ENCODE data around the gene MAEA. TPM values are rescaled to one million over a fixed set of nuclear protein-coding genes. Genes with fewer than 3 reads are reported as not detected.

The MAEA gene
- total RNA-seq, 1 donor from 2014 or later, result 38.2 TPM

GRCh38 chr4:1297456-1298325 lies 8.0 kb downstream of the MAEA start:
- peaks cover 81% of the 10 kb centered on the region for H4K20me1 ChIP-seq (ENCODE audit: low read depth)
- DNase-seq (ENCODE audit: low spot score), result peak; percentile 37
- H3K4me3 ChIP-seq, result no peak overlapping the region
- H3K9ac ChIP-seq, result no peak overlapping the region
- H3F3A ChIP-seq (ENCODE audit: low read depth), result no peaks in the 10 kb centered on the region
- H3K36me3 ChIP-seq, result no peaks in the 10 kb centered on the region
- peaks cover 23% of the 10 kb centered on the region for H3K36me3 Mint-ChIP-seq
- TF ChIP-seq CTCF (IDR thresholded peaks at IDR 0.05) (no peak), EZH2phosphoT487 (IDR thresholded peaks at IDR 0.05) (no peak), EZH2 (IDR thresholded peaks at IDR 0.05) (no peak)
- no peak overlapping the region for H3K4me3 Mint-ChIP-seq
- peak overlapping the region; percentile 4 for H3K27ac Mint-ChIP-seq
- no peak overlapping the region for H3K4me2 ChIP-seq
- H2AFZ ChIP-seq (replicated peaks), result no peak overlapping the region
- H3K9me3 ChIP-seq (ENCODE audit: low read depth), result no peaks in the 10 kb centered on the region
- no peak overlapping the region for H3K27ac ChIP-seq
- H3K79me2 ChIP-seq (ENCODE audit: low read depth), result peaks cover 94% of the 10 kb centered on the region
- H3K27me3 Mint-ChIP-seq (ENCODE audit: insufficient read depth, low read depth), result peaks cover 5% of the 10 kb centered on the region
- no peaks in the 10 kb centered on the region for H3K4me1 ChIP-seq
- H3K27me3 ChIP-seq, result no peaks in the 10 kb centered on the region
- no peaks in the 10 kb centered on the region for H3K9me3 Mint-ChIP-seq
- H3K4me1 Mint-ChIP-seq, result peaks cover 5% of the 10 kb centered on the region

- peaks cover 94% of the 10 kb centered on the region for H3K79me2 ChIP-seq (ENCODE audit: low read depth)
- no peaks in the 10 kb centered on the region for H3K4me1 ChIP-seq
- Mint-ChIP-seq H3K4me3 (no peak overlapping the region), H3K9me3 (no peaks in the 10 kb centered on the region), H3K27me3 (ENCODE audit: insufficient read depth, low read depth) (peaks cover 5% of the 10 kb centered on the region), H3K27ac (no peak overlapping the region), H3K36me3 (peaks cover 23% of the 10 kb centered on the region), H3K4me1 (peaks cover 5% of the 10 kb centered on the region)
- no peak overlapping the region for H2AFZ ChIP-seq (replicated peaks)
- no peak overlapping the region for H3K4me3 ChIP-seq
- H3K27me3 ChIP-seq, result no peaks in the 10 kb centered on the region
- H3K27ac ChIP-seq, result no peak overlapping the region
- no peak for DNase-seq (ENCODE audit: low spot score)
- H3K9ac ChIP-seq, result no peak overlapping the region
- no peaks in the 10 kb centered on the region for H3K36me3 ChIP-seq
- no peak overlapping the region for H3K4me2 ChIP-seq
- no peaks in the 10 kb centered on the region for H3F3A ChIP-seq (ENCODE audit: low read depth)
- H4K20me1 ChIP-seq (ENCODE audit: low read depth), result peaks cover 73% of the 10 kb centered on the region
- no peaks in the 10 kb centered on the region for H3K9me3 ChIP-seq (ENCODE audit: low read depth)
- no peak for TF ChIP-seq EZH2 (IDR thresholded peaks at IDR 0.05)
- no peak for TF ChIP-seq CTCF (IDR thresholded peaks at IDR 0.05)
- no peak for TF ChIP-seq EZH2phosphoT487 (IDR thresholded peaks at IDR 0.05)
Measured at GRCh38 chr4:1298461-1298860, 8.8 kb downstream of the MAEA start.

GRCh38 chr4:1299301-1299860 lies 9.7 kb downstream of the MAEA start:
- H3K9me3 ChIP-seq (ENCODE audit: low read depth), result no peaks in the 10 kb centered on the region
- peaks cover 64% of the 10 kb centered on the region for H4K20me1 ChIP-seq (ENCODE audit: low read depth)
- DNase-seq (ENCODE audit: low spot score), result no peak
- peaks cover 5% of the 10 kb centered on the region for H3K4me1 Mint-ChIP-seq
- no peaks in the 10 kb centered on the region for H3K36me3 ChIP-seq
- no peak overlapping the region for H3K4me3 ChIP-seq
- no peak for TF ChIP-seq EZH2phosphoT487 (IDR thresholded peaks at IDR 0.05)
- no peak for TF ChIP-seq EZH2 (IDR thresholded peaks at IDR 0.05)
- no peak for TF ChIP-seq CTCF (IDR thresholded peaks at IDR 0.05)
- H3K27me3 ChIP-seq, result no peaks in the 10 kb centered on the region
- H3K79me2 ChIP-seq (ENCODE audit: low read depth), result peaks cover 94% of the 10 kb centered on the region
- H3K36me3 Mint-ChIP-seq, result peaks cover 23% of the 10 kb centered on the region
- H3K27ac ChIP-seq, result no peak overlapping the region
- H3F3A ChIP-seq (ENCODE audit: low read depth), result no peaks in the 10 kb centered on the region
- H2AFZ ChIP-seq (replicated peaks), result no peak overlapping the region
- H3K4me3 Mint-ChIP-seq, result no peak overlapping the region
- H3K4me1 ChIP-seq, result no peaks in the 10 kb centered on the region
- H3K9me3 Mint-ChIP-seq, result no peaks in the 10 kb centered on the region
- H3K9ac ChIP-seq, result no peak overlapping the region
- peaks cover 5% of the 10 kb centered on the region for H3K27me3 Mint-ChIP-seq (ENCODE audit: insufficient read depth, low read depth)
- no peak overlapping the region for H3K4me2 ChIP-seq
- H3K27ac Mint-ChIP-seq, result no peak overlapping the region
